A549 (cell line): ENCODE results near the gene MBP.

Source experiments
- GATA3 ChIP-seq: IDR thresholded peaks from 2 replicates; pipeline ENCODE4 v1.6.1; 2012; ENCODE audit warnings: borderline replicate concordance
- MYC ChIP-seq: IDR thresholded peaks from 2 replicates; pipeline ENCODE4 v1.6.1; 2012; ENCODE audit warnings: mild to moderate bottlenecking, inconsistent platforms, low read length, improper control_type of control experiment, borderline replicate concordance
- POLR2A ChIP-seq: IDR thresholded peaks from 2 replicates; pipeline ENCODE4 v1.6.1; 2012; ENCODE audit warnings: mild to moderate bottlenecking, low read length
- TF ChIP-seq, protein P1 (sequence below): fragments of >200 bp; sonication (Bioruptor Twin); formaldehyde crosslinking; IDR thresholded peaks from 3 replicates; pipeline ENCODE4 v1.5.1; 2016
- TF ChIP-seq, protein P2 (sequence below): IDR thresholded peaks from 2 replicates; pipeline ENCODE4 v1.6.1; 2012

DNA sequence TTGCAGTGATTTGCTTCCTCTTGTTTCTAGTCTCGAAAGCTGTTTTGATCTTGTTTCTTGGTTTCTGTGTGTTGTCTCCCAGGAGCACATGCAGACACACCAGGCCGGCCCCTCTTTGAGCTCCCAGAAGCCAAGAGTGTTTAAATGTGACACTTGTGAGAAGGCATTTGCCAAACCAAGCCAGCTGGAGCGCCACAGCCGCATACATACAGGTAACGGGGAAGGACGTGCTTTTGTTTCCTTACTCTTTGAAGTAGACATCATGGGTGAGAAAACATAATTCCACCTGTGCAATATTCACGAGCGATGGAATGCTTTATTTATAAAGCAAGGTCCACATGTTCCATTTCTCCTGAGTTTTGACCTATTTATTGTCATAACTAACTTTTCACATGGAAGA is 173.0 kb downstream of the MBP start:
- no peak for TF ChIP-seq MYC
- TF ChIP-seq POLR2A = no peak
- no peak for TF ChIP-seq GATA3
- TF ChIP-seq, protein P1, sequence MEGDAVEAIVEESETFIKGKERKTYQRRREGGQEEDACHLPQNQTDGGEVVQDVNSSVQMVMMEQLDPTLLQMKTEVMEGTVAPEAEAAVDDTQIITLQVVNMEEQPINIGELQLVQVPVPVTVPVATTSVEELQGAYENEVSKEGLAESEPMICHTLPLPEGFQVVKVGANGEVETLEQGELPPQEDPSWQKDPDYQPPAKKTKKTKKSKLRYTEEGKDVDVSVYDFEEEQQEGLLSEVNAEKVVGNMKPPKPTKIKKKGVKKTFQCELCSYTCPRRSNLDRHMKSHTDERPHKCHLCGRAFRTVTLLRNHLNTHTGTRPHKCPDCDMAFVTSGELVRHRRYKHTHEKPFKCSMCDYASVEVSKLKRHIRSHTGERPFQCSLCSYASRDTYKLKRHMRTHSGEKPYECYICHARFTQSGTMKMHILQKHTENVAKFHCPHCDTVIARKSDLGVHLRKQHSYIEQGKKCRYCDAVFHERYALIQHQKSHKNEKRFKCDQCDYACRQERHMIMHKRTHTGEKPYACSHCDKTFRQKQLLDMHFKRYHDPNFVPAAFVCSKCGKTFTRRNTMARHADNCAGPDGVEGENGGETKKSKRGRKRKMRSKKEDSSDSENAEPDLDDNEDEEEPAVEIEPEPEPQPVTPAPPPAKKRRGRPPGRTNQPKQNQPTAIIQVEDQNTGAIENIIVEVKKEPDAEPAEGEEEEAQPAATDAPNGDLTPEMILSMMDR = no peak
- TF ChIP-seq, protein P2, sequence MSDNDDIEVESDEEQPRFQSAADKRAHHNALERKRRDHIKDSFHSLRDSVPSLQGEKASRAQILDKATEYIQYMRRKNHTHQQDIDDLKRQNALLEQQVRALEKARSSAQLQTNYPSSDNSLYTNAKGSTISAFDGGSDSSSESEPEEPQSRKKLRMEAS = no peak
